GM23248 (cell line): ENCODE data around the gene SLC4A5. TPM values are rescaled to one million over a fixed set of nuclear protein-coding genes. Genes with fewer than 3 reads are reported as not detected.

Experiments used
- DNase-seq: peaks from one replicate; pipeline ENCODE4 v3.0.0-alpha.2; 2015
- H2AFZ ChIP-seq: fragments of 200-600 bp; sonication (generic); 2 replicates; pipeline ENCODE4 v1.6.1; 2016; ENCODE audit warnings: antibody characterized with exemption
- H3F3A ChIP-seq: fragments of 200-600 bp; sonication (generic); 2 replicates; pipeline ENCODE4 v1.6.1; 2016; ENCODE audit warnings: mild to moderate bottlenecking, antibody characterized with exemption, mixed run types; ENCODE audit not compliant: insufficient read depth
- H3K27ac ChIP-seq: fragments of 200-600 bp; sonication (generic); 2 replicates; pipeline ENCODE4 v1.5.1; 2016; ENCODE audit warnings: mild to moderate bottlenecking
- H3K27me3 ChIP-seq: fragments of 200-600 bp; sonication (generic); replicated peaks from 2 replicates; pipeline ENCODE4 v1.6.1; 2016; ENCODE audit warnings: mild to moderate bottlenecking; ENCODE audit not compliant: insufficient read depth
- H3K36me3 ChIP-seq: fragments of 200-600 bp; sonication (generic); 2 replicates; pipeline ENCODE4 v1.6.1; 2016; ENCODE audit warnings: low read depth, mild to moderate bottlenecking
- H3K4me1 ChIP-seq: fragments of 200-600 bp; sonication (generic); 2 replicates; pipeline ENCODE4 v1.6.1; 2016; ENCODE audit warnings: mild to moderate bottlenecking; ENCODE audit not compliant: insufficient read depth
- H3K4me2 ChIP-seq: fragments of 200-600 bp; sonication (generic); one replicate; pipeline ENCODE4 v1.6.1; 2016; ENCODE audit warnings: mild to moderate bottlenecking; ENCODE audit not compliant: unreplicated experiment
- H3K4me3 ChIP-seq: fragments of 200-600 bp; sonication (generic); 2 replicates; pipeline ENCODE4 v1.5.1; 2016; ENCODE audit warnings: mild to moderate bottlenecking
- H3K79me2 ChIP-seq: fragments of 200-600 bp; sonication (generic); 2 replicates; pipeline ENCODE4 v1.6.1; 2016; ENCODE audit warnings: mild to moderate bottlenecking; ENCODE audit not compliant: insufficient read depth
- H3K9ac ChIP-seq: fragments of 200-600 bp; sonication (generic); 2 replicates; pipeline ENCODE4 v1.6.1; 2016; ENCODE audit warnings: mild to moderate bottlenecking
- H3K9me2 ChIP-seq: fragments of 200-600 bp; sonication (generic); 2 replicates; pipeline ENCODE4 v1.6.1; 2016; ENCODE audit warnings: mixed run types, mild to moderate bottlenecking, moderate library complexity; ENCODE audit not compliant: insufficient read depth
- H3K9me3 ChIP-seq: fragments of 200-600 bp; sonication (generic); one replicate; pipeline ENCODE4 v1.6.1; 2017; ENCODE audit warnings: low read depth
- H4K20me1 ChIP-seq: fragments of 200-600 bp; sonication (generic); 2 replicates; pipeline ENCODE4 v1.6.0; 2016; ENCODE audit not compliant: insufficient read depth
- EZH2 ChIP-seq: fragments of 200-600 bp; sonication (generic); IDR thresholded peaks from 2 replicates; pipeline ENCODE4 v1.6.1; 2018; ENCODE audit warnings: antibody characterized with exemption, mild to moderate bottlenecking; ENCODE audit not compliant: insufficient read depth, poor library complexity, severe bottlenecking
- EZH2phosphoT487 ChIP-seq: fragments of 200-600 bp; sonication (generic); IDR thresholded peaks from 2 replicates; pipeline ENCODE4 v1.6.1; 2018; ENCODE audit warnings: antibody characterized with exemption, moderate library complexity, mild to moderate bottlenecking, low read depth; ENCODE audit not compliant: insufficient read depth
- WGBS, 2 experiments: methylation state at CpG; one replicate each; pipeline ENCODE4 v1.1.6; 2015 to 2017; ENCODE audit warnings: low lambda C conversion rate in 2 of 2, low coverage in 1 of 2; ENCODE audit errors: missing lambda C conversion rate in 2 of 2; 5-methylcytosine and 5-hydroxymethylcytosine counted together
- in situ Hi-C: fragments of 300-500 bp; cut with MboI; formaldehyde crosslinking; loops from 2 replicates; pipeline ENCODE4 v1.15.0; 2020
- polyA plus RNA-seq: library from polyadenylated mRNA; unstranded; fragments of >200 nt; fragmentation: Nextera tagmentation; extraction: Ambion mirVana; gene quantifications from 2 replicates; pipeline ENCODE4 v1.2.1, GENCODE V29; 2016
- total RNA-seq: library from RNA; depleted of rRNA; stranded (reverse); fragments of >200 nt; shearing (Covaris generic); gene quantifications from 2 replicates; pipeline ENCODE4 v1.2.3, GENCODE V29; 2014

Gene SLC4A5
- total and polyA plus RNA-seq, 2 experiments from 2014 or later, result 0.32 to 0.35 TPM

DNA sequence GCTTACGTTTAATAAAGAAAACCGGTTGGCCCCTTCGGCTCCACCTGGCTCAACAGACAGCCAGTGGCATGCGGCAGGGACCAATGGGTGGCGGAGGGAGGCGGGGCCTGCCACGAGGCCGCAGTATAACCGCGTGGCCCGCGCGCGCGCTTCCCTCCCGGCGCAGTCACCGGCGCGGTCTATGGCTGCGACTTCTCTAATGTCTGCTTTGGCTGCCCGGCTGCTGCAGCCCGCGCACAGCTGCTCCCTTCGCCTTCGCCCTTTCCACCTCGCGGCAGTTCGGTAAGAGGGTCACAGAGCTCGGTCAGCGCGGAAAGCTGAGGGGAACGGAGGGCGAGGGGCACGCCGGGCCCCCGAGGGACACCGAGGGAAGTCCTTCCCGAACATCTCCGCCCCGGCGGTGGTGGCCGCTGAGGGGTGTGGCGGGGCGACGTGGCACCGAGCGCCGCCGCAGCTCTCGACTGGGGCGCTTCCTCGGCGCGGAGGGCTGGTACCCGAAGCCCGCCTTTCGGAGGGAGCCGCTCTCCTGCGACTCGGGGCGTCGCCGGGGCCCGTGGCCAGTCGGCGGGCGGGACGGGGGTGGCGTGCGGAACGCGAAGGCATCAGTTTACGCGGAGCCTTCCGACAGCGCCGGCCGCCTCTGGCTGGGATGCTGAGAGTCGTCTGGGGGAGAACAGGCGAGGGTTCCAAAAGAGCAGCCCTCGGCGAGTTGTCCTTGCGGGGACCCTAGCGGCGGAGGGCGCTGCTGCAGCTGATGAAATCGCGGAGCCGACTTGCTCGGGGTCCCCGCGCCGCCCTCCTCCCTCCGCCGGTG lies 144.5 kb downstream of the SLC4A5 start, which contains the start of gene MTHFD2:
TSS of gene MTHFD2 (plus strand) at position 155 of the 814 bp plus-strand sequence. CDS start at position 182, 27 bp downstream.
- peaks cover 37% of the 10 kb centered on the region for H3F3A ChIP-seq
- DNase-seq, result peak; percentile 97
- peak within 1 kb of the TSS; percentile 98 for H3K27ac ChIP-seq
- H3K27me3 ChIP-seq, result no peaks in the 10 kb centered on the region
- TF ChIP-seq EZH2phosphoT487 (no peak), EZH2 (no peak)
- H3K4me3 ChIP-seq, result peak within 1 kb of the TSS; percentile 98
- peaks cover 45% of the 10 kb centered on the region for H3K79me2 ChIP-seq
- no peaks in the 10 kb centered on the region for H3K9me3 ChIP-seq
- no peaks in the 10 kb centered on the region for H3K9me2 ChIP-seq
- peaks cover 14% of the 10 kb centered on the region; the same call in 1 of the 2 replicates for H3K36me3 ChIP-seq
- peak within 1 kb of the TSS; percentile 88 for H3K4me2 ChIP-seq
- peak within 1 kb of the TSS; percentile 72 for H2AFZ ChIP-seq
- H4K20me1 ChIP-seq, result peaks cover 21% of the 10 kb centered on the region; the same call in 1 of the 2 replicates
- in situ Hi-C loops, result no loop called here
- H3K9ac ChIP-seq, result peak within 1 kb of the TSS; percentile 99
- H3K4me1 ChIP-seq, result peaks cover 31% of the 10 kb centered on the region
- WGBS, 2 experiments, result 1% methylated on average over 72 to 78 of the region's 96 CpGs

DNA sequence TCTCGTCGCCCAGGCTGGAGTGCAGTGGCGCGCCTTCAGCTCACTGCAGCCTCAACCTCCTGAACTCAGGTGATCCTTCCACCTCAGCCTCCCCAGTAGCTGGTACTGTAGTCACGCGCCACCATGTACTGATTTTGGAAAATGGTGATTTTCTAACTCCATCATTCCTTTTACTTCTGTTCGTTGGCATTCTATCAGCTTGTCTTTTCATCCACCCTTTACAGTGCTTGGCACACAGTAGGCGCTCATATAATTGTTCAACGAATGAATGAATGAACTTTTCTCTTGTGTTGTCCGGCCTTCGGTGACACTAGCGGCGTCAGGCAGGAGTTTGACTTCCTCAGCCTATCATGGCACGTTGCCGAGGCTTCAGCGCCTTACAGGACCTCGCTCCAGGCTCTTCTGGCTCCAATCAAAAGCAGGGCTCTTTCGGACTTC lies 145.2 kb downstream of the SLC4A5 start:
- no peak for TF ChIP-seq EZH2
- TF ChIP-seq EZH2phosphoT487, result no peak
- no peak for DNase-seq
- Histone ChIP-seq H3K27ac (peak overlapping the region; percentile 98), H3K9me3 (no peaks in the 10 kb centered on the region), H3K27me3 (no peaks in the 10 kb centered on the region), H3K79me2 (peaks cover 39% of the 10 kb centered on the region), H3F3A (peaks cover 37% of the 10 kb centered on the region), H2AFZ (peak overlapping the region; percentile 72), H3K4me2 (peak overlapping the region; percentile 88), H3K9me2 (no peaks in the 10 kb centered on the region), H3K36me3 (peaks cover 13% of the 10 kb centered on the region; the same call in 1 of the 2 replicates), H3K9ac (peak overlapping the region; percentile 99), H3K4me3 (peak overlapping the region; percentile 98), H4K20me1 (peaks cover 21% of the 10 kb centered on the region; the same call in 1 of the 2 replicates), H3K4me1 (peaks cover 31% of the 10 kb centered on the region)
- in situ Hi-C loops, result no loop called here
- WGBS, 2 experiments, result 51 to 55% methylated on average over 18 of the region's 18 CpGs

DNA sequence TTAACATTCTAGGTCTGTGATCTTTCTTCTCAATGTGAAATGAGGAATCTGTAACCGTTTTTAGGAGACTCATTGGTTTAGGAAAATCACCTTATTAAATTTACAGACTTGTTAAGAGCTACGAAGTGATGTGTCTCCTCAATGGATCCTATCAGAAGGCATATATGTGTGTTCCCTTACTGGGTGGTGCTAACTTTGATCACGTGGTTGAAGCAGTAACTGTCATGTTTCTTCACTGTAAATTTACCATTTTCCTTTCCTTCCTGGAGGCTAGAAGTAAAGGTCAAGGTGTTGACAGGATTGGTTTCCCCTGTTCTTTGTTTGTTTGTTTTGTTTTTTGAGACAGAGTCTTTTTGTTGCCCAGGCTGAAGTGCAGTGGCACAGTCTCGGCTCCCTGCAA lies 146.2 kb downstream of the SLC4A5 start:
- no peak for DNase-seq

GRCh38 chr2:74194799-74195198 lies 148.4 kb downstream of the SLC4A5 start:
- no peak for DNase-seq
- H3K9me2 ChIP-seq, result no peaks in the 10 kb centered on the region
- peaks cover 6% of the 10 kb centered on the region for H3K79me2 ChIP-seq
- no peak overlapping the region for H3K4me3 ChIP-seq
- in situ Hi-C loops, result no loop called here
- no peak overlapping the region for H3K4me2 ChIP-seq
- H4K20me1 ChIP-seq, result no peaks in the 10 kb centered on the region
- H3K9ac ChIP-seq, result no peak overlapping the region
- H3K27me3 ChIP-seq, result no peaks in the 10 kb centered on the region; the same call in 1 of the 2 replicates
- WGBS, 2 experiments, result 88 to 96% methylated on average over 1 of the region's 1 CpG
- H3K36me3 ChIP-seq, result no peaks in the 10 kb centered on the region
- H3F3A ChIP-seq, result peaks cover 9% of the 10 kb centered on the region
- no peak overlapping the region for H3K27ac ChIP-seq
- H3K9me3 ChIP-seq, result no peaks in the 10 kb centered on the region
- H3K4me1 ChIP-seq, result peaks cover 4% of the 10 kb centered on the region; the same call in 1 of the 2 replicates
- no peak for TF ChIP-seq EZH2phosphoT487
- TF ChIP-seq EZH2, result no peak
- H2AFZ ChIP-seq, result no peak overlapping the region

More for the DNA sequence above, 146.2 kb downstream of the SLC4A5 start:
- TF ChIP-seq EZH2 (no peak), EZH2phosphoT487 (no peak)
- H3K9ac ChIP-seq, result no peak overlapping the region
- H3K4me2 ChIP-seq, result no peak overlapping the region
- H3F3A ChIP-seq, result peaks cover 30% of the 10 kb centered on the region
- H3K9me2 ChIP-seq, result no peaks in the 10 kb centered on the region
- WGBS, 2 experiments, result 53 to 57% methylated on average over 4 of the region's 4 CpGs
- peaks cover 29% of the 10 kb centered on the region for H3K79me2 ChIP-seq
- H3K36me3 ChIP-seq, result peaks cover 3% of the 10 kb centered on the region; the same call in 1 of the 2 replicates
- no peaks in the 10 kb centered on the region; the same call in 1 of the 2 replicates for H3K27me3 ChIP-seq
- H4K20me1 ChIP-seq, result peaks cover 16% of the 10 kb centered on the region; the same call in 1 of the 2 replicates
- no peak overlapping the region for H3K27ac ChIP-seq
- peaks cover 26% of the 10 kb centered on the region for H3K4me1 ChIP-seq
- no peak overlapping the region for H3K4me3 ChIP-seq
- H2AFZ ChIP-seq, result no peak overlapping the region
- H3K9me3 ChIP-seq, result no peaks in the 10 kb centered on the region
- in situ Hi-C loops, result no loop called here
